Esophagus muscularis mucosa (tissue), 4 donors: ENCODE data around the gene GPC2. TPM values are rescaled to one million over a fixed set of nuclear protein-coding genes. Genes with fewer than 3 reads are reported as not detected.
"Not testable (repeated sequence)": the region's sequence is repeated elsewhere in the genome, so short reads cannot be mapped to it uniquely, and the experiment has no call there.

Experiments
- DNase-seq: peaks from one replicate; pipeline ENCODE4 v3.0.0-alpha.2; 2017; ENCODE audit errors: extremely low spot score
- H3K27ac ChIP-seq, 4 donors: fragments of 200-600 bp; sonication (generic); replicated peaks in 1 of 4; 1 replicate in 3 of 4; 2 replicates in 1 of 4; pipeline ENCODE4 v1.5.1; 2016 to 2019; ENCODE audit warnings: mild to moderate bottlenecking in 1 of 4
- H3K27me3 ChIP-seq, 4 donors: fragments of 200-600 bp; sonication (generic); one replicate each; pipeline versions ENCODE4 v1.5.1 to v1.6.0; 2016 to 2019
- H3K36me3 ChIP-seq, 4 donors: fragments of 200-600 bp; sonication (generic); one replicate each; pipeline ENCODE4 v1.5.1; 2016 to 2019
- H3K4me1 ChIP-seq, 4 donors: fragments of 200-600 bp; sonication (generic); one replicate each; pipeline ENCODE4 v1.5.1; 2016 to 2019
- H3K4me3 ChIP-seq, 4 donors: fragments of 200-600 bp; sonication (generic); 1 replicate in 2 of 4; 2 replicates in 2 of 4; pipeline ENCODE4 v1.5.1; 2016 to 2019; ENCODE audit warnings: mild to moderate bottlenecking in 4 of 4, moderate library complexity in 1 of 4
- H3K9me3 ChIP-seq, 4 donors: fragments of 200-600 bp; sonication (generic); 1 replicate in 3 of 4; 2 replicates in 1 of 4; pipeline ENCODE4 v1.5.1; 2016 to 2019
- CTCF ChIP-seq, 3 experiments: fragments of 200-600 bp in 2 of 3; fragments of 450-650 bp in 1 of 3; sonication (generic) in 2 of 3; IDR thresholded peaks; one replicate each; pipeline ENCODE4 v1.5.1; 2017 to 2019; ENCODE audit warnings: antibody characterized with exemption in 3 of 3, mild to moderate bottlenecking in 2 of 3, moderate library complexity in 1 of 3
- EP300 ChIP-seq: sonication (generic); formaldehyde crosslinking; IDR thresholded peaks from one replicate; pipeline ENCODE4 v1.6.1; 2017; ENCODE audit warnings: antibody characterized with exemption
- POLR2A ChIP-seq: fragments of 450-650 bp; IDR thresholded peaks from one replicate; pipeline ENCODE4 v1.6.1; 2017; ENCODE audit warnings: antibody characterized with exemption, moderate library complexity, mild to moderate bottlenecking, low read depth
- POLR2AphosphoS5 ChIP-seq, 2 donors: sonication (generic); formaldehyde crosslinking; IDR thresholded peaks; one replicate each; pipeline ENCODE4 v1.6.1; 2017; ENCODE audit warnings: antibody characterized with exemption in 2 of 2
- WGBS: methylation state at CpG from one replicate; pipeline ENCODE4 v1.1.5; 2018; 5-methylcytosine and 5-hydroxymethylcytosine counted together
- intact Hi-C: fragments of 100-400 bp; cut with DNase I; formaldehyde crosslinking; loops from one replicate; pipeline ENCODE4 v1.15.1; 2023
- total RNA-seq, 4 donors: library from RNA; depleted of rRNA; stranded (reverse); fragments of >200 nt; gene quantifications; one replicate each; pipeline versions ENCODE4 v1.1.0 to v1.2.1, GENCODE V29; 2016

The GPC2 gene
- total RNA-seq, 4 donors from 2014 or later, result 0.33 to 1.0 (median 0.71) TPM

GRCh38 chr7:100219271-100219737, 42.1 kb upstream of the GPC2 start:
- Histone ChIP-seq H3K27ac (no peak overlapping the region), H3K4me1 (peaks cover 4 to 19% (median 10%) of the 10 kb centered on the region in 4 donors), H3K4me3 (no peak overlapping the region), H3K27me3 (no peaks in the 10 kb centered on the region), H3K9me3 (no peaks in the 10 kb centered on the region), H3K36me3 (peaks cover 0 to 37% (median 28%) of the 10 kb centered on the region in 4 donors)
- WGBS, result 90% methylated on average over 10 of the region's 10 CpGs
- no peak for TF ChIP-seq POLR2A
- no peak for TF ChIP-seq POLR2AphosphoS5 (IDR thresholded peaks at IDR 0.05)
- TF ChIP-seq EP300, result no peak
- TF ChIP-seq CTCF (IDR thresholded peaks at IDR 0.05), result no peak
- intact Hi-C loops, result loop anchor here (5.0 kb wide), 1 partner anchor 87 kb away; no protein-coding TSS in a partner anchor
- no peak for DNase-seq

GRCh38 chr7:100217934-100218333, 40.8 kb upstream of the GPC2 start:
- peak; percentile 46 to 55 (median 51) for TF ChIP-seq CTCF (IDR thresholded peaks at IDR 0.05)
- Histone ChIP-seq H3K4me1 (peaks cover 4 to 19% (median 10%) of the 10 kb centered on the region in 4 donors), H3K36me3 (peaks cover 0 to 26% (median 23%) of the 10 kb centered on the region in 4 donors)
- H3K9me3 ChIP-seq, H3K4me3 ChIP-seq, DNase-seq, H3K27ac ChIP-seq, H3K27me3 ChIP-seq: not testable (repeated sequence)
- 0% methylated on average over 1 of the region's 5 CpGs for WGBS
- intact Hi-C loops, result loop anchor here (5.0 kb wide), 1 partner anchor 86 kb away; no protein-coding TSS in a partner anchor

GRCh38 chr7:100215895-100216294, 38.7 kb upstream of the GPC2 start:
- Histone ChIP-seq H3K4me1 (peaks cover 4 to 19% (median 10%) of the 10 kb centered on the region in 4 donors), H3K27me3 (no peaks in the 10 kb centered on the region), H3K27ac (peak overlapping the region in 1 of 4 donors; percentile 36), H3K36me3 (peaks cover 0 to 6% (median 3%) of the 10 kb centered on the region in 4 donors), H3K9me3 (no peaks in the 10 kb centered on the region), H3K4me3 (no peak overlapping the region)
- TF ChIP-seq POLR2AphosphoS5 (IDR thresholded peaks at IDR 0.05) (peak in 1 of 2 donors; percentile 42), EP300 (no peak)
- intact Hi-C loops, result loop anchor here (5.0 kb wide), 1 partner anchor 84 kb away; no protein-coding TSS in a partner anchor
- 40% methylated on average over 5 of the region's 6 CpGs for WGBS
- no peak for DNase-seq

GRCh38 chr7:100214356-100214755, 37.2 kb upstream of the GPC2 start:
- DNase-seq, result not testable (repeated sequence)

GRCh38 chr7:100213672-100214071, 36.5 kb upstream of the GPC2 start:
- Histone ChIP-seq H3K36me3 (no peaks in the 10 kb centered on the region), H3K27ac (no peak overlapping the region), H3K9me3 (no peaks in the 10 kb centered on the region), H3K27me3 (no peaks in the 10 kb centered on the region), H3K4me1 (peaks cover 4 to 19% (median 10%) of the 10 kb centered on the region in 4 donors), H3K4me3 (no peak overlapping the region)
- no peak for TF ChIP-seq POLR2AphosphoS5 (IDR thresholded peaks at IDR 0.05)
- 79% methylated on average over 5 of the region's 6 CpGs for WGBS
- DNase-seq, result no peak
- intact Hi-C loops, result no loop called here

More at GRCh38 chr7:100214356-100214755, 37.2 kb upstream of the GPC2 start:
- H3K36me3 ChIP-seq, H3K27ac ChIP-seq, H3K4me3 ChIP-seq, H3K9me3 ChIP-seq, H3K27me3 ChIP-seq, intact Hi-C loops: not testable (repeated sequence)
- H3K4me1 ChIP-seq, result peaks cover 4 to 19% (median 10%) of the 10 kb centered on the region in 4 donors
- 86% methylated on average over 5 of the region's 5 CpGs for WGBS

- H3K36me3 ChIP-seq, result no peaks in the 10 kb centered on the region
- no peak overlapping the region for H3K27ac ChIP-seq
- intact Hi-C loops, result no loop called here
- no peak for DNase-seq
- no peak overlapping the region for H3K4me3 ChIP-seq
- no peaks in the 10 kb centered on the region for H3K27me3 ChIP-seq
- WGBS, result 78% methylated on average over 5 of the region's 5 CpGs
- TF ChIP-seq POLR2A (no peak), POLR2AphosphoS5 (IDR thresholded peaks at IDR 0.05) (no peak), CTCF (IDR thresholded peaks at IDR 0.05) (no peak), EP300 (no peak)
- H3K4me1 ChIP-seq, result peaks cover 4 to 19% (median 10%) of the 10 kb centered on the region in 4 donors
- H3K9me3 ChIP-seq, result no peaks in the 10 kb centered on the region
Observed at GRCh38 chr7:100212631-100213286, 35.6 kb upstream of the GPC2 start.
